Measurements from ENCODE around the gene ANP32D.
"Not testable (repeated sequence)": the region's sequence is repeated elsewhere in the genome, so short reads cannot be mapped to it uniquely, and the experiment has no call there.

ANP32D gene

GRCh38 chr12:48472259-48472658 lies at the start of gene ANP32D:
Gene ANP32D, plus strand, starts transcription at chr12:48472559. Its CDS starts 106 bp downstream, at chr12:48472665.
- no peak for TF ChIP-seq CTCF (IDR thresholded peaks at IDR 0.05; ENCODE audit: low read depth, low read length)
- no peak within 1 kb of the TSS for H3K4me3 ChIP-seq (ENCODE audit: low read depth, low read length)
- H3K27me3 ChIP-seq (ENCODE audit: insufficient read depth, low read depth, severe bottlenecking): peaks cover 17% of the 10 kb centered on the region
- no peak for DNase-seq
- no peaks in the 10 kb centered on the region for H3K36me3 ChIP-seq
- peaks cover 22% of the 10 kb centered on the region for H3K9me3 ChIP-seq (ENCODE audit: severe bottlenecking)
- H3K27ac ChIP-seq: no peak within 1 kb of the TSS

GRCh38 chr12:48423171-48423570 lies 49.2 kb upstream of the ANP32D start:
- Histone ChIP-seq H3K27me3 (ENCODE audit: insufficient read depth, low read depth, severe bottlenecking) (peaks cover 21% of the 10 kb centered on the region), H3K36me3 (no peaks in the 10 kb centered on the region), H3K9me3 (ENCODE audit: severe bottlenecking) (no peaks in the 10 kb centered on the region), H3K27ac (no peak overlapping the region), H3K4me3 (ENCODE audit: low read depth, low read length) (no peak overlapping the region)
- TF ChIP-seq CTCF (IDR thresholded peaks at IDR 0.05; ENCODE audit: low read depth, low read length): no peak
- DNase-seq: no peak

GRCh38 chr12:48424644-48425043 lies 47.7 kb upstream of the ANP32D start:
- Histone ChIP-seq H3K4me3 (ENCODE audit: low read depth, low read length) (no peak overlapping the region), H3K27me3 (ENCODE audit: insufficient read depth, low read depth, severe bottlenecking) (peaks cover 21% of the 10 kb centered on the region), H3K36me3 (no peaks in the 10 kb centered on the region), H3K9me3 (ENCODE audit: severe bottlenecking) (no peaks in the 10 kb centered on the region), H3K27ac (no peak overlapping the region)
- TF ChIP-seq CTCF (IDR thresholded peaks at IDR 0.05; ENCODE audit: low read depth, low read length): no peak
- DNase-seq: no peak

- not testable (repeated sequence) for DNase-seq; H3K27ac ChIP-seq; H3K36me3 ChIP-seq; H3K4me3 ChIP-seq (ENCODE audit: low read depth, low read length); H3K27me3 ChIP-seq (ENCODE audit: insufficient read depth, low read depth, severe bottlenecking); H3K9me3 ChIP-seq (ENCODE audit: severe bottlenecking)
These were observed 38.3 kb upstream of the ANP32D start for GRCh38 chr12:48434016-48434415.

- no peak for TF ChIP-seq CTCF (IDR thresholded peaks at IDR 0.05; ENCODE audit: low read depth, low read length)
- Histone ChIP-seq H3K4me3 (ENCODE audit: low read depth, low read length) (no peak overlapping the region), H3K36me3 (no peaks in the 10 kb centered on the region), H3K27ac (no peak overlapping the region), H3K27me3 (ENCODE audit: insufficient read depth, low read depth, severe bottlenecking) (peaks cover 2% of the 10 kb centered on the region), H3K9me3 (ENCODE audit: severe bottlenecking) (no peaks in the 10 kb centered on the region)
- DNase-seq: no peak
These were observed 31.3 kb upstream of the ANP32D start for GRCh38 chr12:48441069-48441468.

GRCh38 chr12:48442179-48442847 lies 30.0 kb upstream of the ANP32D start:
- Histone ChIP-seq H3K27ac (no peak overlapping the region), H3K36me3 (no peaks in the 10 kb centered on the region), H3K27me3 (ENCODE audit: insufficient read depth, low read depth, severe bottlenecking) (peaks cover 2% of the 10 kb centered on the region), H3K9me3 (ENCODE audit: severe bottlenecking) (no peaks in the 10 kb centered on the region), H3K4me3 (ENCODE audit: low read depth, low read length) (no peak overlapping the region)
- DNase-seq: peak; percentile 17
- peak; percentile 51 for TF ChIP-seq CTCF (IDR thresholded peaks at IDR 0.05; ENCODE audit: low read depth, low read length)
